Astrocyte of the spinal cord (primary cell): ENCODE data around the gene PRDM12.

Source experiments
- DNase-seq: peaks from one replicate; pipeline ENCODE4 v3.0.0; 2011; ENCODE audit warnings: low read depth, low spot score
- H3K4me3 ChIP-seq: 2 replicates; pipeline ENCODE4 v1.5.1; 2011; ENCODE audit warnings: low read depth, mild to moderate bottlenecking, low read length, moderate library complexity
- in situ Hi-C: cut with HindIII; loops from 2 replicates; pipeline ENCODE4 v1.10.0; 2017; ENCODE audit warnings: low sequenced_read_pairs
- TF ChIP-seq, protein P1 (sequence below): IDR thresholded peaks from 2 replicates; pipeline ENCODE4 v1.5.1; 2012; ENCODE audit warnings: low read depth, mild to moderate bottlenecking, low read length, inconsistent platforms

The PRDM12 gene

DNA sequence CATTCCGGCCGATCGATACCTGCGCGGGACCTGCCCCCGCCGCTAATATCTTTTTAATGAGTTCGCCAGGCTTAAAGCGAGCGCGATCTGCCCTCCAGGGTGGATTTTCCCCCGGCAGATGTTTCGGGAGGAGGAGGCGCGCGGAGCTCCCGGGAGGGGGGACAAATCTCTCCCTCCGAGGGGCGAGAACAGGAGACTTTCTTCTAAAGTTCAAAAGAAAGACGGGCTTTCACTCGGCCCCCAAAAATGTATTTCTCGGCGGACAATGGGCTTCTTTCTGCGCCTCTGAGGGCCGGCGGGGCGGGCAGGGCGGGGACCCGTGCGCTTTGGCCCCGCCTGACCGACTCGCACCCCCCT is 4.1 kb upstream of the PRDM12 start:
- H3K4me3 ChIP-seq, result no peak overlapping the region
- in situ Hi-C loops, result no loop called here
- TF ChIP-seq, protein P1, sequence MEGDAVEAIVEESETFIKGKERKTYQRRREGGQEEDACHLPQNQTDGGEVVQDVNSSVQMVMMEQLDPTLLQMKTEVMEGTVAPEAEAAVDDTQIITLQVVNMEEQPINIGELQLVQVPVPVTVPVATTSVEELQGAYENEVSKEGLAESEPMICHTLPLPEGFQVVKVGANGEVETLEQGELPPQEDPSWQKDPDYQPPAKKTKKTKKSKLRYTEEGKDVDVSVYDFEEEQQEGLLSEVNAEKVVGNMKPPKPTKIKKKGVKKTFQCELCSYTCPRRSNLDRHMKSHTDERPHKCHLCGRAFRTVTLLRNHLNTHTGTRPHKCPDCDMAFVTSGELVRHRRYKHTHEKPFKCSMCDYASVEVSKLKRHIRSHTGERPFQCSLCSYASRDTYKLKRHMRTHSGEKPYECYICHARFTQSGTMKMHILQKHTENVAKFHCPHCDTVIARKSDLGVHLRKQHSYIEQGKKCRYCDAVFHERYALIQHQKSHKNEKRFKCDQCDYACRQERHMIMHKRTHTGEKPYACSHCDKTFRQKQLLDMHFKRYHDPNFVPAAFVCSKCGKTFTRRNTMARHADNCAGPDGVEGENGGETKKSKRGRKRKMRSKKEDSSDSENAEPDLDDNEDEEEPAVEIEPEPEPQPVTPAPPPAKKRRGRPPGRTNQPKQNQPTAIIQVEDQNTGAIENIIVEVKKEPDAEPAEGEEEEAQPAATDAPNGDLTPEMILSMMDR, result no peak
- no peak for DNase-seq

DNA sequence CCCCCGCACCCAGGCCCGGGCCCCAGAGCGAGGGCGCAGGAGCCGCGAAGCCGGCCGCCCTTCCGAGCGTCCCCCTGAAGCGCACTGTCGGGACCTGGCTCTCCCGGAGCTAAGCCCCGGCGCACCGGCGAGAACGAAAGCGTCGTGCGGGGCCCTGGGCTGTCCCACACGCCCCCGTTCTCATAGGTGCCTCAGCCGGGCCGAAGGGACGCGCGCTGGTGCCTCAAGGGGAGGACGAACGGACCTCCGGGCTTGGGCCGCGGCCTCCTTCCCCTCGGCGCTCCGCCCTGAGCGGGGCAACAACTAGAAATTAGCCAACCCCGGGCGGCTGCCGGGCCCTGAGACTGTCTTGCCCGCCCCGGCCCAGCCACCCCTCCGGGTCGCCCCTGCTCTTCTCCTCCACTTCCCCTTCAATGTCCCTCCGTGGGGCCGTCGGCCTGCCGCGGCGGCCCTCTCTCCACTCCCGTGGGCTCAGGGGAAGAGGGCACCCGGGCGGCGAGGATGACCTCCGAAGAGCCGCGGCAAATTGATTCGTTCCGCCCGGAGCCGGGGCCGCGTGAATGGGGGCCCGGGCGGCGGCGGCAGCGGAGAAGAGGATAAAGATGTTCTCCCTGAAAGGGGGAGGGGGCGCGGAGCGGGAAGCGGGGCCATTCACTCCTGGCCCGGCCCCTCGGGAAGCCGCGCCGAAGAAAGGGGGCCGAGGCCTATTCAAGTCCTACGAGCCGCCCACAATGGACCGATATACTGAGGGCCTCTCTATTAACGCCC is 3.5 kb upstream of the PRDM12 start:
- in situ Hi-C loops, result no loop called here

DNA sequence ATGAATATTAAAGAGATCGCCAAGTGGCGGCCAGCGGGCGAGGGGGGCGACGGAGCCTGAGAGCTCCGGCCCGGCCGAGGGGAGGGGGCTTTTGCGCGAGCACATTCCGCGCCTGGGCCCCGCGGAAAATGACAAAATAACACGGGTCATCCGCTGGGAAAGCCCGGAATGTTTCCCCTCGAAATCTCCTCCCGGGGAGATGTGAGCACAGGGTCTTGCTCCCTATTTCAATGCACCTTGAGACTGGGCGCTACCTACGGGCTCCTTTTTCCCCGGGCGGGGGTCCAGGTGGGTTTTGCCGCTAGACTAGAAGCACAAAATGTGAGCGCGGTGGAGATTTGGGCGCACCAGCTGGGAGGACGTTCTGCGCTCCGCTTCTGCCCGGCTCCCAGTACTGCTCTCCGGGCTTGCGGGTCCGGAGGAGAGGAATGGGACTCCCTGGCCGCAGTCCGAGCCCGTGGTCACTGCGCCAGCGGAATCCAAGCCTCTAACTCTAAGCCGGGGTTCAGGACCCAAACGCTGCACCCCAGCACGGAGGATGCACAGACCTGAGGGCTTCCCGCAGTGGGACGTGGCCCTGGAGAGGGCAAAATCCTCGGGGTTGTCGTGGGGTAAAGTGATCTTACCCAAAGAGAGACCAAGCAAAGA is 2.8 kb upstream of the PRDM12 start:
- no peak for DNase-seq
- H3K4me3 ChIP-seq, result no peak overlapping the region
- in situ Hi-C loops, result no loop called here

More for the DNA sequence above, 3.5 kb upstream of the PRDM12 start:
- no peak for DNase-seq
- TF ChIP-seq, protein P1, result no peak
- no peak overlapping the region for H3K4me3 ChIP-seq

DNA sequence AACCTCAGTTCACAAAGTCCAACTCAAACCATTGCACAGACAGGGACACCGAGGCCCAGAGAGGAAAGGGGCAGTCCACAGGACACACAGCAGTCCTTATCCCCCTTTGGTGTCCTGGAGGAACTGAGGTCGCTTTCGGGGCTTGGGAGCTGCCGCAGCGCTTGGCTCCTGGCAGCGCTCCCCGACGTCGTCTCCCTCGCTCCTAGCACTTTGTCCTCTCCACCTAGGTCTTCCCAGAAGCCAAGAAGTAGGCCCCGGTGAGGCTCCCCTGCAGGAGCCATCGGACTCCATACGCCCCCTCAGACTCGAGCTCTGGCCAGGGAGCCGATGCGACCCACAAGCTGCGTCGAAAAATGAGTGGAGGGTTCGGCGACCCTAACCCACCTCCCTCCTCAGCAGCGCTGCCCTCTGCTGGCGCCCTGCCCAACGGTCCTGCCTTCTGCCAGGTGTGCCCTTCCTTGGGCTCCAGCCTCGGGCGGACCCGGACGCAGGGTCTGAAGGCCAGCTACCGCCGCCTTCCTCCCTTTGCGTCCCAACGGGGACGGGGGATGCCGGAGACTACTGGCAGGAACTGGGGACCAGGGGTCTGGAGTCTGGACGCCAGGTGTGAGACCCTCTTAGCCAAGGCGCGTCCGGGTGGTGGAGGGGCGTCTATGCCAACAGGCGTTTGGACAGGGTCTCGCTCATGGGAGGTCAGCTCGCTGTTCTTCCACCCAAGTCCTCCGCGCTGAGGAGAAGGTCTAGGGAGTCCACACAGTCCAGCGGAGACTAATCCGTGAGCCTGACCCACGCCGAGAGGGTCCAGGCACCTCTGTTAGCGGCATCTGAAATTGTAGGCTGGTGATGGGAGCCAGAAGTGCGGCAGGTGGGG is 2.1 kb upstream of the PRDM12 start:
- TF ChIP-seq, protein P1, result no peak
- DNase-seq, result no peak
- H3K4me3 ChIP-seq, result no peak overlapping the region

More for the DNA sequence above, 2.8 kb upstream of the PRDM12 start:
- TF ChIP-seq, protein P1, result no peak

DNA sequence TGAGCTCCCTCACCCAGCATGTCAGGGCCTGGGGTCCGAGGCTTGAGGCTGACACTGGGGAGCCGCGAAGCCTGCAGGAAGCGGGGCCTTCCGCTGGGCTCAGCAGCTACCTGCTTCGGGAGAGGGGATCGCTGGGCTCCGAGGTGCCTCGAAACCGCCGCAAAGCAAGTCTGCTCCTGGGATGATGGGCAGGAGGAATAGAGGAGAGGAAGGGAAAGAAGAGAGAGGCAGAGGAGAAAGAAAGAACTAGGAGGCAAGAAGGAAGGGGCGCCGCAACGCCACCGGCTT is 1.5 kb upstream of the PRDM12 start:
- TF ChIP-seq, protein P1, result no peak
- in situ Hi-C loops, result no loop called here
- DNase-seq, result no peak
- no peak overlapping the region for H3K4me3 ChIP-seq

More for the DNA sequence above, 2.1 kb upstream of the PRDM12 start:
- in situ Hi-C loops, result no loop called here

DNA sequence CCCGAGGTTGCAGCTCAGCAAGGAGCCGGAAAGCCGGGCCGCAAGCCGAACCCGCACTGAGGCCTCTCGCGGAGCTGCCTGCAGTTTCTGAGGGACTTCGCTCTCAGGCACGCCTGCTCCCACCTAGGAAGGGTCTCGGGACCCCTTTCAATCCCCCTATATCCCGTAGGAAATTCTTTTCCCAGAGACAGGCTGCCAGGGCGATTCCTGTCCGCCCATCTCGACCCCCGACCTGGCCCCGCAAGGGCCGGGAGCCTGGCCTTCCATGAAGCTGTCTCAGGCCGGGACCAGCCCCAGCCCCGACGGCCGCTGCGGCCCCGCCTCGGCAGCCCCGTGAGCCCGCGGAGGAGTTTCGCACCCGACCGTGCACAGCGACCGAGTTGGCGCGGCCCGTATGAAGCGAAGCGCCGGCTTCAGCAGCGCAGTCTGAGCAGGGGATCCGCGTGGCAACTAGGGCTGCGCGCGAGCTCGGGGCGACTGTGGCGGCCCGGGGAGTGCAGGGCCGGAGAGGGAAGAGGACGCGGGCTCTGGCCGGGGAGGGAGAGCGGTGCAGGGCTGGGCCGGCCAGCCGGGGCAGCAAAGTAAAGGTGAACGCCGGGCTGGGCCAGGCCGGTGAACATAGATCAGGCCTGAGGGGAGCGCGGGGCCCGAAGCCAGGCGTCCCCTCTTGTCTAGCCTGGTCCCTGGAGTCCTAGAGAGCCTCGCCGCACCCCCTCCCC is 977 bp upstream of the PRDM12 start:
- TF ChIP-seq, protein P1, result no peak
- no peak for DNase-seq
- in situ Hi-C loops, result no loop called here

More for the DNA sequence above, 977 bp upstream of the PRDM12 start:
- H3K4me3 ChIP-seq, result no peak overlapping the region
